GM18499 (cell line): ENCODE data around the gene COMMD9.

Experiments used
- ATAC-seq: cut with Tn5 transposase; IDR thresholded peaks from one replicate; pipeline ENCODE4 v1.9.1; 2021; ENCODE audit warnings: moderate number of reproducible peaks; ENCODE audit not compliant: insufficient read depth, unreplicated experiment

The COMMD9 gene

GRCh38 chr11:36300650-36301049 is 11.4 kb upstream of the COMMD9 start:
- ATAC-seq, result no peak

- ATAC-seq, result no peak
Measured at GRCh38 chr11:36296884-36297543, 7.8 kb upstream of the COMMD9 start.

DNA sequence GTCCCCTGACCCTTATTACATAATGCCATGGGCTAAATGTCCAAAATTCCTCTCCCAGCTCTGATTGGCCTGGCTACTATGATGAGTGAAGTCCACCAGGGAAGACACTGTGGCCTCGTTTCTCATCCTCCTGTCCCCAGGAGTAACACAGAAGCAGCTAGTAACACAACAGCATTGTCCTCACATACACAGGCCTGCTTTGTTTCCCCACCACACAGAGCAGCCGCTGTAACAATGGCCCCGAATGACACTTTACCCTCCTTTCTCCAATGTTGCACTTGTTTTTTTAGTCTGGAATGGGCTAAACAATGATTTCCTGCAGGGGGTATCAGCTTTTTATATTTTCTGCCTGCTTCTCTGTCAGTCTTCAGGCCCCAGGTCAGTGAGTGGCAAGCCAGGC is 6.7 kb upstream of the COMMD9 start, which contains the start of gene PRR5L:
PRR5L (plus strand) TSS at position 363 of the 400 bp plus-strand sequence. CDS start 104,834 bp downstream, outside the sequence.
- ATAC-seq, result no peak

DNA sequence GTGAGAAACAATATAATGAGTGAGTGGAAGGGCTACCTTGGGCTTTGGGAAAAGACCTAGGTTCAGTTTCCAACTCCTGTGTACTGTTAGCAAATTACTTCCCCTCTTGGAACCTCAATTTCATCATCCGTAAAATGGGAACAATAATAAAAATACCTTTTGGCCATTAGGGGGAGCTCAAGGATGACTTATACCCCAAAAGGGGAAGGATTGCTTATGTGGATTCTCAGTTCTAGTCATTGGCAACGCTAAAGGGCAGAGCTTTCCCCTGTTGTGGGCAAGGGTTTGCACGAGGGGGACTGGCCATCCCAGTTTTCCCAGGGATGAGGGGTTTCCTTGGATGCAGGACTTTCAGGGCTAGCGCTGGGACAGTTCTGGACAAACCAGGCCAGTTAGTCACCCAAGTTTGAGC is 3.1 kb upstream of the COMMD9 start:
- no peak for ATAC-seq

- ATAC-seq, result no peak
Measured at GRCh38 chr11:36288442-36289225, 590 bp downstream of the COMMD9 start.

GRCh38 chr11:36282926-36283325 is 6.3 kb downstream of the COMMD9 start:
- ATAC-seq, result no peak

GRCh38 chr11:36281850-36282249 is 7.4 kb downstream of the COMMD9 start:
- no peak for ATAC-seq

- no peak for ATAC-seq
Measured at GRCh38 chr11:36280531-36280930, 8.7 kb downstream of the COMMD9 start.

DNA sequence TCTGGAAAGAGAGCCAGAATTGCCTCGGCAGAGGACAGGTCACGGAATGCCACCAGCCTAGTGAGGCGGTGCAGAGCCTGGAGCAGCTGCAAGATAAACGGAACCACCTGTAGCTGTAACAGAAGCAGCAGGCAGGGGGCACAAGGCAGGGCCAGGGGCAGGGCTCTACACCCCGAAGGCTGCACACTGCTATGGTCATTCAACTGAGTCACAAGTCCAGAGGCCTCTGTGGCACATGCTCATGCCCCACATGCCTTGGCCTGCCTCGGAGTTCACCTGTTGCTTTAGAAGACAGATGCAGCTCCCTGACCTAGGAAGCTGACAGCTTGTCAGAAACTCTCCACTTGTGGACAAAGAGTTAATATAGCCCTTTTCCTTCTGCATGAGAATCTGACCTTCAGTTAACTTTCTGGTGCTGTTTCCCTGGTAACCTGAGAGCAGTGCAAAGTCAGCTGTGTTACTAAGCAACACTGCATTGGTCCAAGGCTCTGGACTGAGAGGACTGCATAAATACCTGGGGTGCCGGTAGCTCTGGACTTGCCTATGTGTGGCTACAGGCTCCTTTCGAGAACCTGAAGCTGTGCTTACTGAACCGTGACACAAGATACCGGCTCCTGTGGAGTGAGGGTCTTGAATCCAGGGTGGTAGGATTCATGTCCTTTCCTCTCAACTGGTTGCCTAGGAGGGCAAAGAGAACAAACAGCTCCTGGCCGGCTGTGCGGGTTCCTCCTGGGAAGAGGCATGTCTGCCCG is 10.5 kb downstream of the COMMD9 start:
- ATAC-seq, result no peak

DNA sequence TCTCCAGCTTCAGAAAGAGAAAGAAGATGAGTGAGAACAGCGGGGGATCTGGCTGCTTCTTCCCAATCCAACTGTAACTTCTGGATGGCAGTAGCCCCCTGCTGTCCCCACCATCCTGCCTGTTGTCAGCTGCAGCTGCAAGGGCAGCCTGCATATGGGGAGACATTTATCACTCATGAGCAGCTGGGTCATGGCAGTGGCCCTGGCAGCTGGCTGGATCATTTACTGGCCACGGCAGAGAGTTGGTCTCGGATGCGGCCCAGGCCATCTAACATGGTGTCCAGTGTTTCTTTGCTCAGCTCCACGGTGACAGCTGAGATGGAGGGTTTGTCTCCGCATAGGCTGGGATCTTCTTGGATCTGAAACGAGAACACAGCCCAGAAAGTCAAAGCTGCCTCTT is 14.8 kb downstream of the COMMD9 start:
- no peak for ATAC-seq

GRCh38 chr11:36273110-36273509 is 16.1 kb downstream of the COMMD9 start:
- no peak for ATAC-seq

DNA sequence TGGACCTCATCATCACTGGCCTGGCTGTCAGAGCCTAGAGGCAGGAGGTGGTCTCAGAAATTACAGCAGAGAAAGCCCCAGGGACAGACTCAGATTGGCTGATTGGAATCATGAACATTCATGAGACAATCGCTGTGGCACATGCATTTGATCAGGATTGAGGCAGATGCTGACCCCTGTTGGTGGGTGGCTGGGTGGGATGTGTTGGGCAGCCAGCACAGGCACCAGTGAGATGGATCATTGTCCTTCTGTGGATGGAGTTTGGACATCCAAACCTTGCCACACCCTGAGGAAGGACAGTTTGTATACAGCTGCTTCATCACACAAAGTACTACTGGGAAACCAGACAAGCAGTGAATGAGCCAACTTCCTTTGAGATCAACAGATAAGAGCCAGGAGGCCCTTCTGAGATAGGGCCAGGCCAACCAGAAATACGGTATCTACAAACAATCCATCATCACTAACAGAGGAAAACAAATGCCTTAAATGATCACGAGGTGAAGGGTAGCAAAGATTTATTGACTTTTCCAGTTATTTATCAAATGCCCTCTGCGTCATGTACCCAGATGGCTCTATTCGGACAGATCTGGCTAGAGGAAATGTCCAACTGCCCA is 17.3 kb downstream of the COMMD9 start:
- ATAC-seq, result no peak

DNA sequence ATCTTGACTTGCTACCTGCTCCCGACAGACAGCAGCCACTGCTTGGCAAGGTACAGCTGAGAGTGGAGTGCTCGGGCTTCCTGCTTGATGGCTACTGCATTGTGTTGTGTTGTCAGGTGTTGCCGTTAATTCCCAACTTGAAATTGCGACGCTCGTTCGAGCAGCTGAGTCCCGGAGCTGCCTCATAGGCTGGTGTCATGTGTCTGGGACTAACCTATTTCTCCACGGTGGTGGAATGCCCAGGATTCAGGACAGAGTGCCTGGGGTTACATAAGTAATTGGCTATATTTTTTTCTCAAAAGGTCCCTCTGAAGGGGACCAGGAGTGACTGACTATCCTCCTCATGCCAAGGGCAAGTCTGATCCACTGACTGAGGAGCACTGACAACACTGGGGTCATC is 18.5 kb downstream of the COMMD9 start:
- ATAC-seq, result no peak

- no peak for ATAC-seq
Measured at GRCh38 chr11:36268337-36268985, 20.8 kb downstream of the COMMD9 start.

- no peak for ATAC-seq
Measured at GRCh38 chr11:36266767-36267166, 22.5 kb downstream of the COMMD9 start.

- ATAC-seq, result no peak
Measured at GRCh38 chr11:36265793-36266628, 23.2 kb downstream of the COMMD9 start.

DNA sequence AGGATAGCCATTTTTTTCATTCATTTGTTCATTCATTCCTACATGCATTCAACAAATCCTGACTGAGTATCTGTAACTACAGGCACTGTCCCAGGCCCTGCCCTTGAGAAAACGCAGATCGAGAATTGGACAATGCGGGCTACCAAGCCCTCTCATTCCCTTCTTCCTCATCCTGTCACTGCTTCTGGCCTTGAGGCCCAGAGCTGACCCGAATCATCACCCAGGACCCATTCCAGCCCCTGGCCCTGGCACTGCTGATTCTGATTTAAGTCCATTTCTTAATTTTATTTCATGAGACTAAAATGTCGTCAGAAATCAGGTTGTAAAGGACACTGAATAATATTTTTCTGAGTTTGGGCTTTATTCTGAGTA is 24.3 kb downstream of the COMMD9 start:
- ATAC-seq, result no peak

- ATAC-seq, result no peak
Measured at GRCh38 chr11:36264011-36264972, 24.9 kb downstream of the COMMD9 start.
